ENCODE measurements around the gene GET4. TPM values are rescaled to one million over a fixed set of nuclear protein-coding genes. Genes with fewer than 3 reads are reported as not detected.

The GET4 gene
- total and polyA plus RNA-seq, 2 of the 8 experiments (the other 6 are each of a cell fraction or from before 2014, with no cell fraction given) = 56.7 to 74.1 TPM

- H3K4me3 ChIP-seq (ENCODE audit: extremely low read depth in 1 of 4, insufficient read depth in 2 of 4, low read depth in 3 of 4, low read length in 4 of 4) = peak overlapping the region in 2 of 4 experiments; percentile 11 to 39; a peak in 2 of 8 replicates
- peak overlapping the region; percentile 47 to 58; a peak in 3 of 4 replicates for H3K4me2 ChIP-seq (ENCODE audit: insufficient read depth in 1 of 2, low read depth in 2 of 2, low read length in 2 of 2)
- no peak overlapping the region for H2AFZ ChIP-seq (ENCODE audit: low read length)
- H2BK5ac ChIP-seq (ENCODE audit: low read depth, low read length) = peak overlapping the region; percentile 92; the same call in 1 of the 2 replicates
- no peak for TF ChIP-seq TAF7 (optimal IDR thresholded peaks at IDR 0.05; ENCODE audit: borderline replicate concordance, low read depth, low read length)
- no peak overlapping the region for H3K56ac ChIP-seq (replicated peaks; ENCODE audit: insufficient read length, low read depth, low read length)
- H3K9ac ChIP-seq (replicated peaks in 1 of 4; ENCODE audit: extremely low read depth in 1 of 4, low read depth in 3 of 4, low read length in 3 of 4) = no peak overlapping the region; a peak in 1 of 7 replicates
- H3K18ac ChIP-seq (ENCODE audit: extremely low read depth, low read length) = peak overlapping the region; percentile 83
- H4K8ac ChIP-seq (ENCODE audit: extremely low read depth, insufficient read depth, low read length) = peak overlapping the region; percentile 77
- H3K23ac ChIP-seq (ENCODE audit: insufficient read length) = no peak overlapping the region
- ChIA-PET CTCF (ENCODE audit: partially characterized antibody) (interaction anchor here (1.6 kb wide), 1 partner anchor 48 kb away, joined by 6 read pairs; no protein-coding TSS in a partner anchor), POLR2A (ENCODE audit: partially characterized antibody) (interaction anchor here (0.6 to 1.2 kb wide), 5 partner anchors 13 to 35 kb away, joined by 3 to 6 read pairs (median 3); partner anchors contain the start of gene COX19)
- H3K9me3 ChIP-seq (ENCODE audit: insufficient read depth in 2 of 2, low read depth in 1 of 2, low read length in 1 of 2) = no peaks in the 10 kb centered on the region
- H3K79me1 ChIP-seq (ENCODE audit: low read depth, low read length) = no peaks in the 10 kb centered on the region
- no peaks in the 10 kb centered on the region for H4K20me1 ChIP-seq (replicated peaks in 1 of 2; ENCODE audit: control insufficient read depth in 1 of 2, insufficient read depth in 2 of 2, low read length in 2 of 2)
- peak overlapping the region; percentile 53; the same call in 1 of the 2 replicates for H2BK12ac ChIP-seq (ENCODE audit: low read depth, low read length)
- H3K4ac ChIP-seq (replicated peaks; ENCODE audit: insufficient read length, low read depth, low read length) = peak overlapping the region; percentile 93
- H3K27ac ChIP-seq (ENCODE audit: low read depth, low read length) = peak overlapping the region; percentile 72; the same call in 1 of the 2 replicates
- peak overlapping the region; percentile 84 for H2BK120ac ChIP-seq (replicated peaks; ENCODE audit: low read depth, low read length)
- peak overlapping the region; percentile 44 for H4K5ac ChIP-seq (ENCODE audit: insufficient read length, low read depth, low read length)
- H4K91ac ChIP-seq (replicated peaks; ENCODE audit: insufficient read length, low read length) = peak overlapping the region; percentile 97
- H3K23me2 ChIP-seq (ENCODE audit: low read depth, low read length) = no peaks in the 10 kb centered on the region
- H3K14ac ChIP-seq (ENCODE audit: insufficient read length) = no peak overlapping the region
- no peaks in the 10 kb centered on the region for H3K36me3 ChIP-seq (ENCODE audit: control insufficient read depth in 2 of 4, insufficient read depth in 4 of 4, low read length in 3 of 4)
- H3K79me2 ChIP-seq (ENCODE audit: control insufficient read depth in 1 of 2, insufficient read depth in 2 of 2, low read length in 2 of 2) = no peaks in the 10 kb centered on the region
- H3K27me3 ChIP-seq (replicated peaks in 1 of 4; ENCODE audit: control insufficient read depth in 3 of 4, extremely low read depth in 1 of 4, insufficient read depth in 3 of 4, low read length in 3 of 4) = peaks cover 0 to 4% (median 0%) of the 10 kb centered on the region in 4 experiments; a peak in 2 of 7 replicates
- peak overlapping the region; percentile 65; the same call in 1 of the 2 replicates for H2AK5ac ChIP-seq (ENCODE audit: low read depth, low read length)
- 74% methylated on average over 13 of the region's 13 CpGs; no CpG with 5 or more reads in 1 of the 2 experiments for WGBS, 2 experiments (ENCODE audit: extremely low coverage in 1 of 2, insufficient coverage in 1 of 2, insufficient read length in 1 of 2, insufficient replicate concordance in 2 of 2, low coverage in 1 of 2, low lambda C conversion rate in 2 of 2, missing lambda C conversion rate in 1 of 2)
- peak overlapping the region; percentile 57 for H2BK20ac ChIP-seq (ENCODE audit: low read length)
- FAIRE-seq (no peak), DNase-seq (ENCODE audit: low read depth in 1 of 2, low spot score in 2 of 2) (no peak)
- H3K4me1 ChIP-seq (replicated peaks in 1 of 4; ENCODE audit: control insufficient read depth in 3 of 4, insufficient read depth in 4 of 4, low read length in 3 of 4) = peaks cover 0 to 26% (median 18%) of the 10 kb centered on the region in 4 experiments; a peak in 6 of 7 replicates
- no peak overlapping the region; the same call in 1 of the 2 replicates for H2BK15ac ChIP-seq (ENCODE audit: low read length)
These were observed 68.8 kb downstream of the GET4 start for GRCh38 chr7:945147-945555.

Measured in H1 (cell line).